Measurements from ENCODE around the gene MIER2. TPM values are rescaled to one million over a fixed set of nuclear protein-coding genes. Genes with fewer than 3 reads are reported as not detected.
"Not testable (repeated sequence)": the region's sequence is repeated elsewhere in the genome, so short reads cannot be mapped to it uniquely, and the experiment has no call there.

MIER2 gene
- polyA plus RNA-seq, 12 donors: 19.5 to 35.2 (median 24.1) TPM; not detected in 1

DNA sequence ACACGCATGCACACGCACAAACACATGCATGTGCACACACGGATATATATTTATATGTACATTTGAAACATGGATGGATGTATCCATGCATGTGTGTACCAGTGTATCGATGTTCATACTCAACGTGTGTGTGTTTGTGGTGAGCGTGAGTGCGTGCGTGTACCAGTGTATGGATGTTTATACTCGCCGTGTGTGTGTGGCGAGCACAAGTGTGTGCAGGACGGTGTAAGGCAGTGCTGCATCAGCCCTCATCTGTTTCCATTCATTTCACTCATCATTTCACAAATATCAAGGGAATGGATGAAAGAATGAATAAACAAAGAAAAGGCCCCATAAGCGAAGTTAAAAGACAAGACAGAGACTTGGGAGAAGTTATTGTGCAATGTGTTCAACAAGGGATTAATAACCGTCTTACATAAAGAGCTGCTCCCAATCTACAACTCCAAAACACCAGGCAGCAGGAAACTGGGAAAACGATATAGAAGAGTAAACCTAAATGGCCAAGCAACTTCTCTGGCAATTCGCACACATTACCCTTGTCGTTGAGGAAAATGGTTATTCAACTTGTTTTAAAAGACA is 21.7 kb upstream of the MIER2 start:
- DNase-seq: no peak

DNA sequence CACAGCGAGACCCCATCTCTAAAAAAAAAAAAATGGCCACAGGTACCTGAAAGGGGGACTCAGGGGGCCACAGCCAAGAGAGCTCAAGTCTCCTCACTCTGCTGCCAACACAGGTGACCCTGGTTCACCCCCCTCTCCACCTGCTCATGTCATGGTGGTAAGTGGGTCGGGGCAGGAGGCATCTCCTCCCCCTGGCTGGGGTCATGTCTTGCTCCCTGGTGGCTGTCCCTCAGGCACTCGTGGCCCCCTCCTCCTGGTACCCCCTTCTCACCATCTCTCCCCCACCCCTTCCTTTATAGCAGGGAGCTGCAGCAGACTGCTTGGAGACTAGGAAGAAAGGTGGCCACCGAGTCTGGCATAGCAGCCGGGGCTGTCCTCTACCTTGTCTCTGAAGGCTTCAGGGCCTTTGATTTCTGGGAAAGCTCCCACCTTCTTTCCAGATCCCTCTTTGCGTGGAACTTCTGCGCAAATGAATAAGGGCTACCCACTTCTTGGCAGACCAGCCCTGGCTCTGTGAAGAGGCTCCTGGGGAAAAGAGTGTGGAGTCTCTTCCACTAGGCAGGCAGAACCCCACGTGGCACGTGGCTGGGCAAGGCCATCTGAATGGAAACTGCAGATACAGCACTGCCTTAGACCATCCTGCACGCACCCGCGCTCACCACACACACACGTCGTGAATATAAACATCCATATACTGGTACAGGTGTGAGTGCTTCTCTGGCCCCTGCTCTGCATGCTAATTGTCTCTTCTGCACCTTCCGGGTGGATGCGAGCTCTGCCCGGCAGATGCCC is 20.1 kb upstream of the MIER2 start:
- DNase-seq: no peak

DNA sequence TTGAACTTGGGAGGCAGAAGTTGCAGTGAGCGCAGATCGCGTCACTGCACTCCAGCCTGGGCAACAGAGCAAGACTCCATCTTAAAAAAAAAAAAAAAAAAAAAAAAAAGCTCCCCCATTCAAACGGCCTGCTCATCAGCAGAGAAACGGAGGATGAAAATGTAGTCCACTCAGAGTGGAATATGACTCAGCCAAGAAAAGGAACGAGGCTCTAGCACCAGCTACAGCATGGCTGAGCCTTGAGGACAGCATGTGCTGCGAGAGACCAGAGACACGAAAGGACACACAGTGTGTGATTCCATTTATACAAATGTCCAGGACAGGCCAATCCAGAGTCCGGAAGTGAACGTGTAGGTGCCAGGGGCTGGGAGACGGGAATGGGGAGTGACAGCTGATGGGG is 18.1 kb upstream of the MIER2 start:
- DNase-seq: no peak

DNA sequence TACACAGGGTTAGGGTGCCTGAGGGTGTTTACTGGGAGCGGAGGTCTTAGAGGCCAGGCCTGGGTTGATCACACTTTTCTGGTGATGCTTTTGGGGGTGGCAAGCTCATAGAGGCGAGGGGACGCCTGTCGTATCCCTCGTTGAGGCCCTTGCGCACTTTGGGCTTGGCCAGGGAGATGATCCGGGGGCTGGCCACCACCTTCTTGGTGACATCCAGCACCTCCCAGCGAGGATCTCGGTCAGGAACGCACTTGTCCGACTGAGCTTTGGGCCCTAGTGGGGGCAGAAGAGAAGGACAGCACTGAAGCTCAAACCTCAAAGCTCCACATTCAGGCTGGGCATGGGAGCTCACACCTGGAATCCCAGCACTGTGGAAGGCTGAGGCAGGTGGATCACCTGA is 17.6 kb upstream of the MIER2 start:
- no peak for DNase-seq

DNA sequence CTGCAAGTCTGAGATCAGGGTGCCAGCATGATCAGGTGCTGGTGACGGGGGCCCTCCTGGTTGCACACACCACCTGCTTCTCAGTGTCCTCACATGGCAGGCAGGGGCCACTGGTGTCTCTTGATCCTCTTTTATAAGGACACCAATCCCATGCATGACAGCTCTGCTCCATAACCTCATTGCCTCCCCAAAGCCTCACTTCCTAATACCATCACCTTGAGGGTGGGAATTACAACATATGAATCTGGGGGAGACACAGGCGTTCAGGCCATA is 15.0 kb upstream of the MIER2 start:
- no peak for DNase-seq

DNA sequence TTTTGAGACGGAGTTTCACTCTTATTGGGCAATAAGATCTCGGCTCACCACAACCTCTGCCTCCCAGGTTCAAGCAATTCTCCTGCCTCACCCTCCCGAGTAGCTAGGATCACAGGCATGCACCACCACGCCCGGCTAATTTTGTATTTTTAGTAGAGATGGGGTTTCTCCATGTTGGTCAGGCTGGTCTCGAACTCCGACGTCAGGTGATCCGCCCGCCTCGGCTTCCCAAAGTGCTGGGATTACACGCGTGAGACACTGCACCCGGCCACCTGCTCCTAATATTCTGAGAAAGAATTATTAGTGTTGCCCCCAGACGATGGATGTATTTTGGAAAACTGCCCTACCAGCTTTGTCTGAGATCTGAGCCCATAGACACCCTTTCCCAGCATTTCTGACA is 10.9 kb upstream of the MIER2 start:
- DNase-seq: not testable (repeated sequence)

DNA sequence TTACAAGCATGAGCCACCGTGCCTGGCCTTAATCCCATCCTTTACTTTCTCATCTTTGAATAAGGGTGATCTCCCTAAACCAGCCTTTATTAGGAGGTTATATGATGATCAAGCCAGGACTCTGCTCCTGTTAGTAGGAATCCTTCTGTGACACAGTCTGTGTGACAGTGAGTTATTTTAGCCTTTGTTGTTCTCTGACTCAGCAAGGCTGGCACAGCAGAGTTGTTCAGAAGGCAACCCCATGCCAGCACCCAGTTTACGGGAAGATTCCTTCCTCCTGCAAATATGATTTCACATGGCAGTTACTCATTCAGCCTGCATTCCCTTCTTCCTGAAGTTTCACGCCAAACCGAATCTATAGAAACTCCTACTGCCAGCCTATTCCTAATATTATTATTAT is 10.5 kb upstream of the MIER2 start:
- no peak for DNase-seq

DNA sequence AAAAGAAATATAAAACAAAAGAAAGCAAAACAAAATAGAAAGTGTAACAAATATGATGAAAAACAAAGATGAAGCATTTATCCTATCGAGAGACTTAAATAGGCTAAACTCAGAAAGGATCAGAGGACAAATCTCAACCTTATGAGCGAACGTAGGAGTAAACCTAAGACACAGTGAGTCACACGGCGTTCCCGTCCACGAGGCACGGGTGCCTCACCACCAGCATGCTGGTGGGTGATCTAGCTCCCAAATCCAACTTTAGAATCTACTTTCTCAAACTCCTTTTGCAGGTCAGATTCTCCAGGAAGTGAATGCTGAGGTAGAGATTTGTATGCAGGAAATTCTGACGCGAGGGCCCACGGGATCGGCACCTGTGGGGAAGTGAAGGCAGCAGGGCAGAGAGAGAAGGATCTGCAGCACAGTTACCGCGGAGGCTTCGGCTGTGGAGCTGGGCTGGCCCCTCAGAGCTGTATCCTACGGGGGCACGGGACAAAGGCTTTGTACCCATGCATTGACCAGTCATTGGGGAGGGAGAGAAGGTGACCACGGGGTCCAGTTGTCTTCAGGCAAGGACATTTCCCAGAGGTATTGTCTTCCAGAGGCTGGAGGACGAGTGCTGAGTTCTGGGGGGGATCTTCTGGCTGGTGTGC is 7.5 kb upstream of the MIER2 start:
- no peak for DNase-seq

DNA sequence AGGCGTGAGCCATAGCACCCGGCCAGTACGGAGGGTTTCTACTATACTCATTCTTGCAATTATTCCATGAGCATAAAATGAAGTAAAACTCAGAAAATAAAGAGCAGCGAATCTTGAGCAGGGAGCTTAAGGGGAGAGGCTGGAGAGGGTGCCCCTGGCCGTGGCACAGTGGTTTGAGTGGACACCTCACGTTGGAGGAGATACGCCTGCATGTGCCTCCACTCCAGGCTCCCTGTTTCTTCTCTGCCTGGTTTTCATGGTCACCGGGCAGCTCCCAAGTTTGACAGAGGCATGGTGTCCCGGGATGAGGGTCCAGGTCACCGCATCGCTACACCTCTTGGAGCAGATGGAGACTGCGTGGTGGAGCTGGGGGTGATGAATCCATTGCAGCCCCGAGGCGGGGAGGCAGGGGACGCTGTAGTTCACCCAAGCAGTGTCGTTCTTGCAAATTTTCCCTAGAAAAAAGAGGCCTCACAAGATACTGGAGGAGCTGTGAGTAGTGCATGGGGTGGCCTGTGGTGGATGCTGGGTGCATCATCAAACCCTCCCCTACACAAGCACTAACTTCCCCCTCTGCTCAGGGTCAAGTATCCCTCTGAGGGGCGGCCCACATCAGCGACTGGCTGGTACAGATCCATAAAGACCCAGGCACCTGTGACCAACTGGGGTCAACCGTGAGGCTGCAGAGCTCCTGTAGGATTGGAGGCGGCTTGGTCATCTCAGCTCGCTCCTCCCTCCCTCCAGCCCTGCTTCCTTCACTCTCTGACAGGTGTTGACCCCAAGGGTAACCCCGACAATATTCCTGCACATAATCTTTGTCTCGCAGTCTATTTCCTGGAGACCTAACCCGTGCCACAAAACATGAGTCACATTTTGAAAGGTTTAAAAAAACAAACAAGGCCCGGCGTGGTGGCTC is 3.6 kb upstream of the MIER2 start:
- DNase-seq: no peak

DNA sequence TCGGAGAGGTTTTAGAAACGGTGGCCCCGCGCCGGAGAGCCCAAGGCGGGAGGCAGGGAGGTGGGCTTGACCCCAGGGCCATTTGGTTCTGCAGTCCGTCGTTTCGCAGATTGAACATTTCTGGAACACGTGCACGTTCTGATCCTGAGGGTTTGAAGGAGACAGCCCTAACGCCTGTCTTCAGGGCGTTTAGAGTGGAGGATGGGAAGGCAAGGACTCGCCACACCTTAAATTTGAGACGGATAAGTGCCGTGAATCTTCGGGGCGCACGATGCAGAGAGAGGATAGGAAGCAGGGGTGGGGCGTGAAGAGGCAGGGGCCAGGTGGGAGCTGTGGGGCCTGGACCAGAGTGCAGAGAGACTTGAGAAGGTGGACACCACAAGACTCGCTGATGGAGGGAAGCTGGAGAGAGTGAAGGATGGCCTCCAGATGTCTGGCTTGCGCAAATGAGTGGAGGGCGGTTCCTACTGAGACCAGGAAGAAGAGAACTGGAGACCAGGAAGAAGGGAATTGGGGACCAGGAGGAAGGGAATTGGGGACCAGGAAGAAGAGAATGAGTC is 804 bp upstream of the MIER2 start:
- no peak for DNase-seq

DNA sequence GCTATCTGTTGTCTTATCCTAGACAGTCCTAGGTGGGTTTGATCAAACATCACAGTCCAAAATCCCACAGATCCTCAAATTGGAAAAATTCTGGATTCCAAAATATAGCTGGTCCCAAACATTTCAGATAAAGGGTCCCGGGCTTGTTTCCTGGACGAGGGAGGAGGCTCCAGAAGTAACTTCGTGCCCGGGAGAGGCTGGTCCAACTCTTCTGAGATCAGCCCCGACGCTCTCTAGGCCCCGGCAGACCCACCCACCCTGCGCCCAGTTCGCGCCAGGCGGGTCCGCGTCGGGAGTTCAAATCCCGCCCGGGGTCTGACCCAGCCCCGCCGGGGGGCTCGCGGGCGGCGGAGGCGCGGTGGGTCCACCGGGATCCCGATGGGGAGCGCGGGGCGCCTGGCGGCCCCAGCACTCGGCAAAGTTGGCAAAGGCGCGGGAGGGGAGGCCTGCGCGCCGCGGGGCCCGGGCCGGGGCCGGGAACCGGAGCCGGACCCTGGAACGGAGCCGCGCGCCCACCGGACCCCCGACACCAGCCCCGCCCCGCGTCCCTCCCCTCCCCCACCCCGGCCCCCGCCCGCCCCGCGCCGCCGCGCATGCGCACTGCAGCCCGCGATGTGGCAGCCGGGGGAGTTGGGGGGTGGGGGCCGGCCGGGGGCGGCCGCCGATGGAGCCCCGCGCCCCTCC is 513 bp downstream of the MIER2 start:
- peak; percentile 17 for DNase-seq

DNA sequence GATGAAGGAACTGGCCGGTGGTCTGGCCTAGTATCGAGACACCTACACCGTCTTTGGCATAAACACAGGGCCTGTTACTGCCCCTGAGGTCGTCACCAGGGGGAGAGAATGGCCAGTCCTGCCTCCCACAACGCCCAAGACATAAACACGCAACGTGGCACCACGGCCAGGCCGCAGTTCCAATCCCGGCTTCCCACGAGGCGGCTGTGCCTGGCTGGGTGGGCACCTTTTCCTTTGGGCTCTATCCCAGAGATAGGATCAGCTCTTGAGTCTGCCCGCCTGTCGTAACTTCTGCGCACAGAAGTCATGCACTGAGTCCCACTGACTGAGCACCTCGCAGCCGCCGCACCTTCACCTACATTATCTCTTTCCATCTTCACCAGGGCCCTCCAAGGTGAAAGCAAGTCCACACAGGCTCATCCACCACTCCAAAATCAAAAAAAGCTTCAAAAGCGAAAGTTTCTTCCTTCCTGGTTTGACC is 1.1 kb downstream of the MIER2 start:
- DNase-seq: peak; percentile 8

DNA sequence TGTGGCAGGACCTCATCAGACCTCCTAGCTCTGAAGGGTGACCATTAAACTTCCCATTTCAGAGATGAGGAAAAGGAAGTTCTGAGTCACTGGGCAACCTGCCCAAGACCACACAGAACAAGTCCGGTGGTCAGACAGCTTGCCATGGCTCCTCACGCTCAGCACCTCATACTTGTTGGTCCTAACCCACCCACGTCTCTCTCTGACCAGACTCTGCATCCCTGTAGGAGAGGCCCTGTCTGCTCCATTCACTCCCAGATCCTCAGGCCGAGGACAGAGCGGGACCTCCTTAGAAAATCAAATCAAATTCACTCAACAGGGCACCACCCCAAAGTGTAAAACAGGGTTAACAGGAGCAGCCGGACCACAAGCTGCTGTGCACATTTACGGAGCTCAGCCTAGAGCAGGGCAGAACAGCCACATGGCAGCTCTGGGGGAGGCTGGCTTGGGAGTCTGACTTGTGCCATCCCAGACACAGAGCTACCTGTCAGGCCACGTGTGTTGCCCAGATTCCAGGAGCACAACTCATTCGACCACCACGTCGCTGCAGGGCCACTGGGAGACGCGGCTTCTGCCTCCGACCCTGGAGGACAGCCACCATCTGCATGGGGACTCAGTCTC is 1.7 kb downstream of the MIER2 start:
- peak; percentile 55 for DNase-seq

DNA sequence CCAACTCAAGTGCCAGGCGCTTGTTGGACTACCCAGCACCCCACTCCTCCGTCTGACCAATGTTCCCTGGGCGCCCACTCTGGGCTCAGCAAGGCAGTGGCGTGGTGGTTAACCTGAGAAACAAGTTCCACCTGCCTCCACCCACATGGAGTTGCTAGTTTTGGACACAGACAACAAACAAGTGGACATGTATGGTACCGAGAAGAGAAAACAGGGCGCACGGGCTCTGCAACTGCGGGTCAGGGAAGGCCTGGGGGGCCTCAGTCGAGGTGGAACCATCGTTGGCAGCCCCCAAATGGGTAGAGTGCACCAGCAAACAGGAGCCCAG is 2.5 kb downstream of the MIER2 start:
- DNase-seq: no peak

DNA sequence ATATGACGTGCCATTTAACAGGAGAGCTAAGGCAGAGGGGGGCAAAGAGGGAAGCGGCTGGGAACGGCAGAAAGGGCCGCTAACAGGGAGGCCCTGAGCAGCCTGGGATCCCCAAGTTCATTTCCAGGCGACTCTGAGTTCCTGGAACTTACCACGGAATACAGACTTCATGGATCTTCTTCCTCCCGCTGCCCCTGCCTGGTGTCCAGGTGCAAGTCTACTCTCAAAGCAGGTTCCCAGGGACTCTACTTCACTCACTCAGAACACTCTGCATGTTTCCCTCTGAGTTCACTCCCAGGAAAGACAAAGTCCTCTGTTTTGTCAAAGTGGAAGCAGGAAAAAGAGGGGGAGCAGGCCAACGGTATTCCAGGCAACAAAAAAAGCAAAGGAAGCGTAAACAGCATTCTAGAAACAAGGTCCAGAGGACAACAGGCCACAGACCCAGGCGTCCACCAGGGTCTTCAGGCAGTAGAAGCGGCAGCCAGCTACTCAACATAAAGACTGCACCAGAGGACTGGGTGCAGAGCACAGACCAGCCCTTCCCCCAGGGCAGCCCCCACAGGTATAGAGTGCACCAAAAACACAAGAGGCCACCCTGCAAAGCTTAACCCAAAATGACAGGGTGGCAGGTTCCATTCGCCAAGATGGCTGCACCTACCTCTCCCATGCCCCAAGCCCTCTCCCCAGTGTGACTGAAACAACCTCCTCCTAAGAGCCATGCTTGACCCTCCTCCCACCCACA is 3.0 kb downstream of the MIER2 start:
- DNase-seq: no peak

DNA sequence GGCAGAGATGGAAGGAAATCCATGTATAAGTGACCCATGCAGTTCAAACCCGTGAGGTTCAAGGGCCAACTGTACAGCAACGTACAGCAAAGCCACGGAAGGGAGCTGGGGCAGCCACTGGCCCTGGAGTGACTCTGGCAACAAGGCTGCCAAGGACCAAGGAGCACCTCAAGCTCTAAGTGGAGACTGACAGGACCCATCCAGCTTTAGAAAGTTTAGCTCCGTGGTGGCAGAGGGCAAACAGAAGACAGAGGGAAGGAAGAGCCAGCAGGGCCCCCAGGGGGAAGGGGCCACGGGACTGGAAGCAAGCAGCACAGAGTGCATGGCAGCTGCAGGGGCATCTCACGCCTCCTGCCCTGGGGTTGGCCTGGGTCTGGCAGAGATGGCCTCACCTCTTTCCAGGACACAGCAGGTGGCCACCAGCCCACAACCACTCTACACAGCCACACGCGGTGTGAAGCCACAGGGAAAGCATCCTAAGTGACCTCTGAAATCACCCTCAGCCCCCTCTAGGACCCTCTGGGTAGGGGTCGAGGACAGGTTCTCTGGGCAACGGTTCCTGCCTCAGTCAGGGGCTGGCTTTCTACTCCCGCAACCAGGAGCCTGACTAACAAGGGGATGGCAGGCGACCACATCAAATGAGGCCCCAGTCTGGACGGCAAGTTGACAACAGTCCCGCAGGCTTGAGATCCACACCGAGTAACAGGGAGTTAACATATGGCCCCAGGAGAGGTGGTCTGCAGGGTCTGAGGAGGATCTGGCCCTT is 3.8 kb downstream of the MIER2 start:
- no peak for DNase-seq

DNA sequence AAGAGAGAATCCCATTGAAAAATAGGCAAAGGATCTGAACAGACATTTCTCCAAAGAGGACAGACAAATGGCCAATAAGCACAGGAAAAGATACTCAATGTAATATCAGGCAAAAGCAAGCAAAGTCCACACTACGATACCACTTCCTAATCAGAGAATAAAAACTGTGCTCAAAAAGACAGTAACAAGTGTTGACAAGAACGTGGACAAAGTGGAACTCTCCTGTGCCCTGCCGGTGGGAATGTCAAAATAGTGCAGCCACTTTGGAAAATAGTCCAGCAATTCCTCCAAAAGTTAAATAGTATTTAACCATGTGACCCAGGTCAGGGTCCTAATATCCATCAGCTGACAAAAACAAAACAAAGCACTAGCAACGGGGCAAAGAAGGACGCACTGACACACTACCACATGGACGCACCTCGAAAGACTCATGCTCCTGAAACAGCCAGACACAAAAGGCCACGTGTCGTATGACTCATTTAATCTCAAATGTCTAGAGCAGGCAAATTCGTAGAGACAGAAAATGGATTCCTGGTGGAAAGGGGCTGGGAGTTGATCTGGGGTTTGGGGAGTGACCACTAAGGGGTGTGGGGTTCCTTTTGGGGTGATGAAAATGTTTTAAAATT is 5.2 kb downstream of the MIER2 start:
- DNase-seq: no peak

DNA sequence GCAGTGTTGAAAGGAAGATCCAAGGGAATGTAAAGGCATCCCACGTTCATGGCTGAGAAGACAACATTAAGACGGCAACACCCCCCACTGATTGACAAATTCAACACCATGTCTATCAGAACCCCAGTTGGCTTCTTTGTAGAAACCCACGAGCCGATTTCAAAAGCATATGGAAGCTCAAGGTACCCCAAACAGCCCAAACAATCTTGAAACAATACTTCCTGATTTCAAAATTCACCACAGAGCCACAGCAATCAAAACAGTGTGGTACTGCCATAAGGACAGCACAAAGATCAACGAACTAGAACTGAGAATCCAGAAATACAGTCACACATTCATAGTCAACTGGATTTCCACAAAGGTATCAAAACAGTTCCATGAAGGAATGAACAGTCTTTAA is 6.2 kb downstream of the MIER2 start:
- DNase-seq: no peak

DNA sequence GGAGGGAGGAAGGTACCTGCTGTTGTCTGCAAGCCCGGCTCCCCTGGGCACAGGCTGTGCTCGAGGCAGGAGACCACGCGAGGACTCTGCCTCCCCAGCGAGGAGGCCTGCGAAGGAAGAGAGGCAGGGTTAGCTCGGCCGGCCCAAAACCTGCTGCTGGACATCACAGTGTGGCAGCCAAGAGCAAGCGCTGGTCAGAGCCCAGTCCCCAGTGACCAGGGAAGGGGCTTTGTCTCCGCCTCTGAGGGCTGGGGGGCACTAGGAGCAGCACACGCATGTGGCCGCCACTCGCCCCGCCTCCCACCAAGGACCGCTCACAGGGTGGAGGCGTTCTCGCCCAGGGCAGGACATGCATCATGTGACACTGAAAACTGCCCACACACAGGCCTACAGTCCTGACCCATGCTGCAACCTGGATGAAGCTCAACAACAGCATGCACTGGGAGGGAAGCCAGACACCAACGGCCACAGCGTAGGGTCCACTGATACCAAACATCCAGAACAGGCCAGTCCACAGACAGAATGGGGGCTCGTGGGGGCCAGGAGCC is 8.5 kb downstream of the MIER2 start:
- DNase-seq: no peak

All from muscle of arm (tissue), 12 donors.